Coronary artery (tissue), 2 donors: ENCODE data around the gene CNTNAP1.

Source experiments
- DNase-seq: peaks from one replicate; pipeline ENCODE4 v3.0.0-alpha.2; 2017; ENCODE audit warnings: low spot score
- H3K27ac ChIP-seq, 2 donors: fragments of 200-600 bp; sonication (generic); one replicate each; pipeline ENCODE4 v1.5.1; 2016 to 2019
- H3K4me3 ChIP-seq: fragments of 200-600 bp; sonication (generic); 2 replicates; pipeline ENCODE4 v1.5.1; 2016; ENCODE audit warnings: mild to moderate bottlenecking, moderate library complexity
- CTCF ChIP-seq: fragments of 200-600 bp; sonication (generic); IDR thresholded peaks from one replicate; pipeline ENCODE4 v1.5.1; 2019; ENCODE audit warnings: antibody characterized with exemption

The CNTNAP1 gene

GRCh38 chr17:42677012-42677857 lies 5.1 kb upstream of the CNTNAP1 start:
- Histone ChIP-seq H3K4me3 (peak overlapping the region; percentile 93), H3K27ac (peak overlapping the region; percentile 92 to 98)
- DNase-seq, result peak; percentile 100
- no peak for TF ChIP-seq CTCF

GRCh38 chr17:42677921-42678781 lies 4.2 kb upstream of the CNTNAP1 start:
- H3K27ac ChIP-seq, result peak overlapping the region; percentile 92 to 98
- H3K4me3 ChIP-seq, result peak overlapping the region; percentile 79
- DNase-seq, result peak; percentile 93
- no peak for TF ChIP-seq CTCF

- DNase-seq, result no peak
Measured at GRCh38 chr17:42678951-42679491, 3.3 kb upstream of the CNTNAP1 start.

GRCh38 chr17:42679492-42680330 lies 2.6 kb upstream of the CNTNAP1 start:
- DNase-seq, result peak; percentile 85
- peak overlapping the region; percentile 92 to 98 for H3K27ac ChIP-seq
- peak overlapping the region; percentile 79 for H3K4me3 ChIP-seq
- TF ChIP-seq CTCF, result peak; percentile 88

More at GRCh38 chr17:42678951-42679491, 3.3 kb upstream of the CNTNAP1 start:
- Histone ChIP-seq H3K4me3 (peak overlapping the region; percentile 79), H3K27ac (peak overlapping the region; percentile 92 to 98)
- no peak for TF ChIP-seq CTCF

GRCh38 chr17:42680331-42680808 lies 2.0 kb upstream of the CNTNAP1 start:
- peak overlapping the region; percentile 79 for H3K4me3 ChIP-seq
- DNase-seq, result no peak
- H3K27ac ChIP-seq, result peak overlapping the region; percentile 92 to 98
- no peak for TF ChIP-seq CTCF

- no peak for DNase-seq
- H3K27ac ChIP-seq, result peak overlapping the region; percentile 4 to 79
- H3K4me3 ChIP-seq, result peak overlapping the region; percentile 77
- no peak for TF ChIP-seq CTCF
Measured at GRCh38 chr17:42682722-42683403, 532 bp downstream of the CNTNAP1 start.
